ENCODE data around the gene ADIPOQ.
"Not testable (repeated sequence)": the region's sequence is repeated elsewhere in the genome, so short reads cannot be mapped to it uniquely, and the experiment has no call there.

Gene ADIPOQ

DNA sequence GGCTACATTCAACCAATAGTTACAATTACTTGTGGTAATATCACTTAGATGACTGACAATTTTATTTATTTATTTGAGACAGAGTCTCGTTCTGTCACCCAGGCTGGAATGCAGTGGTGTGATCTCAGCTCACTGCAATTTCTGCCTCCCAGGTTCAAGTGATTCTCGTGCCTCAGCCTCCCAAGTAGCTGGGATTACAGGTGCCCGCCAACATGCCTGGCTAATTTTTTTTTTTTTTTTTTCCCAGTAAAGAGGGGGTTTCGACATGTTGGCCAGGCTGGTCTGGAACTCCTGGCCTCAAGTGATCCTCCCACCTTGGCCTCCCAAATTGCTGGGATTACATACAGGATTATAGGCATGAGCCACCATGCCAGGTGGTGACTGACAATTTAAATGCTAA is 39.1 kb upstream of the ADIPOQ start:
- H4K12ac ChIP-seq (ENCODE audit: low read depth, low read length); H3K27ac ChIP-seq (ENCODE audit: low read depth, low read length); H2BK120ac ChIP-seq (ENCODE audit: insufficient read depth, low read length, poor library complexity); H3K79me2 ChIP-seq (ENCODE audit: control insufficient read depth, insufficient read depth, low read length, poor library complexity); H3K4me2 ChIP-seq (ENCODE audit: low read length); H3K23ac ChIP-seq (ENCODE audit: low read length); H4K8ac ChIP-seq (ENCODE audit: low read depth, low read length); H2BK12ac ChIP-seq (ENCODE audit: low read length); H3K27me3 ChIP-seq (ENCODE audit: insufficient read depth, low read length); H4K91ac ChIP-seq (ENCODE audit: low read depth, low read length); H2BK5ac ChIP-seq (ENCODE audit: low read depth, low read length, poor library complexity); H3K14ac ChIP-seq (ENCODE audit: low read length); H3K4me1 ChIP-seq (ENCODE audit: control insufficient read depth in 1 of 2, insufficient read depth in 2 of 2, low read length in 2 of 2); H3K18ac ChIP-seq (ENCODE audit: low read length); H3K9me3 ChIP-seq (ENCODE audit: insufficient read depth, low read depth, low read length); H2AFZ ChIP-seq (ENCODE audit: insufficient read depth, low read length, poor library complexity); H3K4me3 ChIP-seq (ENCODE audit: low read depth, low read length); H3K9ac ChIP-seq (ENCODE audit: low read length); H2AK5ac ChIP-seq (ENCODE audit: low read length); H3K4ac ChIP-seq (ENCODE audit: low read depth, low read length); H3K79me1 ChIP-seq (ENCODE audit: low read length): not testable (repeated sequence)
- peaks cover 16 to 19% of the 10 kb centered on the region in 2 experiments for H3K36me3 ChIP-seq (ENCODE audit: control insufficient read depth in 1 of 2, insufficient read depth in 2 of 2, low read length in 2 of 2)
- WGBS (ENCODE audit: extremely low coverage, insufficient coverage, insufficient read length), result no CpG with 5 or more reads among the region's 4 CpGs
- peak; percentile 23 to 24 for DNase-seq

DNA sequence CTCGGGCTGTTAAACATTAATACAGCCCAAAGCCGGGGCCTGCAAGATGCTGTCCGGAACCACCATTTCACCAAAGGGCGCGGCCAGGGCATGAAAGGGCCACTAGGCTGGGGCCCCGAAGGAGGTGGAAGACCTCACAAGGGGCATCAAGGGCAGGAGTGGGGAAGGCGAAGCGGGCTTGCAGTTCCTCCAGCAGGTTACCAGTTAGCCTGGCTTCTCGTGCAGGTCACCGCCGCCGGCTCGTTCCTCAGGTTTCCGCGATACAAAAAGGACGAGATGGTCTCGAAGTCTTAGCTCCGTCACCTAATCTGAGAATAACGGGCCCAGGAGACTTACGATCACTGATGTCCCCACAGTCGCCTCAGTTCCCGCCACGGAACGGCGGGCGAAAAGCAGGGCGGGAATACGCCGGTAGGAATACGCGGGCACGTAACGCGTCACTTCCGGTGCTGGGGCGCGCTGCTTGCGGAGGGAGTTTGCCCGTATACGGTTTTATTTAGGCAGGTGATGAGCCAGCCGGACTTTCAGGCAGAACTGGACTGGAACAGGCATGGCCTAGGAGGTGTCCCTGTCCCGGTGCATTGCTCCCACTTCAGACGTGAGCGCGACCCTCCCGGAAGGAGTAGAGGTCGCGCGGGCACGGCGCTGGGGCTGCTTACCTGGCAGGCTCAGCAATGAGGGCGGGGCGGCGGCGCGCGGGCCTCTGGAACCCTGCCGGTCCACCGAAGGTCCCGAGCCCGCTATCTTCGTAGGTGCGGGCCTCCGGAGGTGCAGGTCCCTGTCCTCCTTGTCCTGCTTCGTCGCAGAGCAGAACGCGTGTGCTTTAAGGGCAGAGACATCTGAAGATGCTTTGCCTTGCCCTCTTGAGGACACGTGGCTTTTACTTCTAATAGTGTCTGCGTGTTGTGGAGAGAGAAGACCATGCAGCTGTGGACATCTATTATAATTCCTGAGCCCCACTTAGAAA is 36.1 kb upstream of the ADIPOQ start, which contains the start of gene RFC4:
TSS of gene RFC4 (minus strand) at position 394 of the 967 bp plus-strand sequence. CDS start 1,769 bp downstream, outside the sequence.
- peak within 1 kb of the TSS; percentile 77 for H3K4me2 ChIP-seq (ENCODE audit: low read length)

DNA sequence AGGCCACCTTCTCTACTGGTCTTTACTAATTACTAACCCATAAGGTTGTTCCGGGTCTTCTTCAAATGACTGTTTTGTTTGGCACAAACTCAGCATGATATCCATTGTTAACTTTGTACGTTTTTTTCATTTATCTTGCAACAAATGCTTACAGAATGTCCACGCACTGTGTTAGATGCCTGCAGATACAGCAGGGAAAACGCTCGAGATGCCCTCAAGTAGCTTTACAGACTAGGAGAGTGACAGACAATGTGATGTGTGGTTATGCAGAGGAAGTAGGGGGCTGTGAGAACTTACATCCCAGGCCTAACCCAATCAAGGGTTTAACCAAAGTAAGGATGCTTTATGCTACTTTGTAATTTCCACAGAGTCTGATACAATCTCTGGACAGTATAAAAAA is 35.3 kb upstream of the ADIPOQ start:
- Histone ChIP-seq H3K27me3 (ENCODE audit: insufficient read depth, low read length) (no peaks in the 10 kb centered on the region), H3K4ac (ENCODE audit: low read depth, low read length) (no peak overlapping the region), H2BK12ac (ENCODE audit: low read length) (no peak overlapping the region), H3K4me1 (ENCODE audit: control insufficient read depth in 1 of 2, insufficient read depth in 2 of 2, low read length in 2 of 2) (peaks cover 0 to 4% of the 10 kb centered on the region in 2 experiments), H2AK5ac (ENCODE audit: low read length) (no peak overlapping the region), H3K36me3 (ENCODE audit: control insufficient read depth in 1 of 2, insufficient read depth in 2 of 2, low read length in 2 of 2) (peaks cover 7 to 11% of the 10 kb centered on the region in 2 experiments), H4K8ac (ENCODE audit: low read depth, low read length) (peak overlapping the region; percentile 17), H3K79me2 (ENCODE audit: control insufficient read depth, insufficient read depth, low read length, poor library complexity) (peaks cover 6% of the 10 kb centered on the region), H3K4me3 (ENCODE audit: low read depth, low read length) (no peak overlapping the region), H3K79me1 (ENCODE audit: low read length) (peaks cover 9% of the 10 kb centered on the region), H2AFZ (ENCODE audit: insufficient read depth, low read length, poor library complexity) (no peak overlapping the region), H3K9me3 (ENCODE audit: insufficient read depth, low read depth, low read length) (no peaks in the 10 kb centered on the region), H3K14ac (ENCODE audit: low read length) (no peak overlapping the region), H2BK5ac (ENCODE audit: low read depth, low read length, poor library complexity) (no peak overlapping the region), H4K91ac (ENCODE audit: low read depth, low read length) (no peak overlapping the region), H3K23ac (ENCODE audit: low read length) (no peak overlapping the region), H3K27ac (ENCODE audit: low read depth, low read length) (no peak overlapping the region), H3K4me2 (ENCODE audit: low read length) (peak overlapping the region; percentile 77), H3K18ac (ENCODE audit: low read length) (no peak overlapping the region), H4K12ac (ENCODE audit: low read depth, low read length) (no peak overlapping the region), H3K9ac (ENCODE audit: low read length) (no peak overlapping the region), H2BK120ac (ENCODE audit: insufficient read depth, low read length, poor library complexity) (no peak overlapping the region)
- WGBS (ENCODE audit: extremely low coverage, insufficient coverage, insufficient read length), result no CpG with 5 or more reads among the region's 5 CpGs
- DNase-seq, result no peak

More for the DNA sequence above, 36.1 kb upstream of the ADIPOQ start, which contains the start of gene RFC4:
- Histone ChIP-seq H2AK5ac (ENCODE audit: low read length) (peak within 1 kb of the TSS; percentile 69), H3K23ac (ENCODE audit: low read length) (no peak within 1 kb of the TSS), H3K36me3 (ENCODE audit: control insufficient read depth in 1 of 2, insufficient read depth in 2 of 2, low read length in 2 of 2) (peaks cover 10 to 12% of the 10 kb centered on the region in 2 experiments), H3K27ac (ENCODE audit: low read depth, low read length) (peak within 1 kb of the TSS; percentile 92), H3K79me2 (ENCODE audit: control insufficient read depth, insufficient read depth, low read length, poor library complexity) (peaks cover 6% of the 10 kb centered on the region), H3K14ac (ENCODE audit: low read length) (peak within 1 kb of the TSS; percentile 93), H2BK120ac (ENCODE audit: insufficient read depth, low read length, poor library complexity) (peak within 1 kb of the TSS; percentile 73), H3K18ac (ENCODE audit: low read length) (peak within 1 kb of the TSS; percentile 70), H4K91ac (ENCODE audit: low read depth, low read length) (peak within 1 kb of the TSS; percentile 82), H3K27me3 (ENCODE audit: insufficient read depth, low read length) (no peaks in the 10 kb centered on the region), H3K4ac (ENCODE audit: low read depth, low read length) (peak within 1 kb of the TSS; percentile 94), H3K4me1 (ENCODE audit: control insufficient read depth in 1 of 2, insufficient read depth in 2 of 2, low read length in 2 of 2) (peaks cover 0 to 4% of the 10 kb centered on the region in 2 experiments), H2BK12ac (ENCODE audit: low read length) (no peak within 1 kb of the TSS), H3K4me3 (ENCODE audit: low read depth, low read length) (peak within 1 kb of the TSS; percentile 96), H3K79me1 (ENCODE audit: low read length) (peaks cover 9% of the 10 kb centered on the region), H2AFZ (ENCODE audit: insufficient read depth, low read length, poor library complexity) (peak within 1 kb of the TSS; percentile 97), H2BK5ac (ENCODE audit: low read depth, low read length, poor library complexity) (peak within 1 kb of the TSS; percentile 77), H4K12ac (ENCODE audit: low read depth, low read length) (peak within 1 kb of the TSS; percentile 94), H4K8ac (ENCODE audit: low read depth, low read length) (peak within 1 kb of the TSS; percentile 98), H3K9ac (ENCODE audit: low read length) (peak within 1 kb of the TSS; percentile 96), H3K9me3 (ENCODE audit: insufficient read depth, low read depth, low read length) (no peaks in the 10 kb centered on the region)
- DNase-seq, result peak; percentile 89 to 94
- WGBS (ENCODE audit: extremely low coverage, insufficient coverage, insufficient read length), result no CpG with 5 or more reads among the region's 70 CpGs

DNA sequence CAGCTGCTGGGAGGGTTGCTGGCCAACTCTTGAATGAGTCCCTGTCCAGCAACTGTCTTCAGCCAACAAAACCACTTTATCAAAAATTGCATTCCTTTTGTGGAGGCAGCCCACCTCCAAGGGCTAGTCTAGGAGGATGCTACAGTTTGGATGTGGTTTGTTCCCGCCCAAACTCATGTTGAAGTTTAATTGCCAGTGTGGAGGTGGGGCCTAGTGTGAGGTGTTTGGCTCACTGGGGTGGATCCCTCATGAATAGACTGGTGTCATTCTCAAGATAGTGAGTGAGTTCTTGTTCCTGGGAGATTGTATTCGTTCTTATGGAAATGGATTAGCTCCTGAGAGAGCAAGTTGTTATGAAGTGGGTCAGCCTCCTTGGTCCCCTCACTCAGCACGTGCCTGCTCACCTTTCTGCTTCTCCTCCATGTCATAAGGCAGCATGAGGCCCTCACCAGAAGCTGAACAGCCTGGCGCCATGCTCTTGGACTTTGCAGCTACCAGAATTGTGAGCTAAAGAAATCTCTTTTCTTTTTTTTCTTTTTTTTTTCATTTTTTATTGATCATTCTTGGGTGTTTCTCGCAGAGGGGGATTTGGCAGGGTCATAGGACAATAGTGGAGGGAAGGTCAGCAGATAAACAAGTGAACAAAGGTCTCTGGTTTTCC is 32.0 kb upstream of the ADIPOQ start:
- H3K79me1 ChIP-seq (ENCODE audit: low read length), result peaks cover 9% of the 10 kb centered on the region
- H3K18ac ChIP-seq (ENCODE audit: low read length), result no peak overlapping the region
- no peak overlapping the region for H4K91ac ChIP-seq (ENCODE audit: low read depth, low read length)
- H2AK5ac ChIP-seq (ENCODE audit: low read length), result no peak overlapping the region
- no peak for DNase-seq
- no peak overlapping the region for H3K27ac ChIP-seq (ENCODE audit: low read depth, low read length)
- peaks cover 0 to 5% of the 10 kb centered on the region in 2 experiments for H3K4me1 ChIP-seq (ENCODE audit: control insufficient read depth in 1 of 2, insufficient read depth in 2 of 2, low read length in 2 of 2)
- no peak overlapping the region for H3K4me2 ChIP-seq (ENCODE audit: low read length)
- no CpG with 5 or more reads among the region's 5 CpGs for WGBS (ENCODE audit: extremely low coverage, insufficient coverage, insufficient read length)
- no peak overlapping the region for H2AFZ ChIP-seq (ENCODE audit: insufficient read depth, low read length, poor library complexity)
- H2BK120ac ChIP-seq (ENCODE audit: insufficient read depth, low read length, poor library complexity), result no peak overlapping the region
- no peak overlapping the region for H2BK5ac ChIP-seq (ENCODE audit: low read depth, low read length, poor library complexity)
- H3K36me3 ChIP-seq (ENCODE audit: control insufficient read depth in 1 of 2, insufficient read depth in 2 of 2, low read length in 2 of 2), result no peaks in the 10 kb centered on the region
- H3K23ac ChIP-seq (ENCODE audit: low read length), result no peak overlapping the region
- H3K79me2 ChIP-seq (ENCODE audit: control insufficient read depth, insufficient read depth, low read length, poor library complexity), result peaks cover 6% of the 10 kb centered on the region
- no peak overlapping the region for H3K14ac ChIP-seq (ENCODE audit: low read length)
- H3K4ac ChIP-seq (ENCODE audit: low read depth, low read length), result no peak overlapping the region
- H3K27me3 ChIP-seq (ENCODE audit: insufficient read depth, low read length), result no peaks in the 10 kb centered on the region
- no peaks in the 10 kb centered on the region for H3K9me3 ChIP-seq (ENCODE audit: insufficient read depth, low read depth, low read length)
- no peak overlapping the region for H3K9ac ChIP-seq (ENCODE audit: low read length)
- no peak overlapping the region for H3K4me3 ChIP-seq (ENCODE audit: low read depth, low read length)
- H2BK12ac ChIP-seq (ENCODE audit: low read length), result no peak overlapping the region
- H4K12ac ChIP-seq (ENCODE audit: low read depth, low read length), result no peak overlapping the region
- no peak overlapping the region for H4K8ac ChIP-seq (ENCODE audit: low read depth, low read length)
